ENCODE results near the gene TGFBR3. TPM values are rescaled to one million over a fixed set of nuclear protein-coding genes. Genes with fewer than 3 reads are reported as not detected.
A peak's percentile ranks its signal among the peaks of the same experiment; 100 is the strongest.

TGFBR3 gene
- total RNA-seq, 2 experiments from 2014 or later, result 12.9 to 13.0 TPM

DNA sequence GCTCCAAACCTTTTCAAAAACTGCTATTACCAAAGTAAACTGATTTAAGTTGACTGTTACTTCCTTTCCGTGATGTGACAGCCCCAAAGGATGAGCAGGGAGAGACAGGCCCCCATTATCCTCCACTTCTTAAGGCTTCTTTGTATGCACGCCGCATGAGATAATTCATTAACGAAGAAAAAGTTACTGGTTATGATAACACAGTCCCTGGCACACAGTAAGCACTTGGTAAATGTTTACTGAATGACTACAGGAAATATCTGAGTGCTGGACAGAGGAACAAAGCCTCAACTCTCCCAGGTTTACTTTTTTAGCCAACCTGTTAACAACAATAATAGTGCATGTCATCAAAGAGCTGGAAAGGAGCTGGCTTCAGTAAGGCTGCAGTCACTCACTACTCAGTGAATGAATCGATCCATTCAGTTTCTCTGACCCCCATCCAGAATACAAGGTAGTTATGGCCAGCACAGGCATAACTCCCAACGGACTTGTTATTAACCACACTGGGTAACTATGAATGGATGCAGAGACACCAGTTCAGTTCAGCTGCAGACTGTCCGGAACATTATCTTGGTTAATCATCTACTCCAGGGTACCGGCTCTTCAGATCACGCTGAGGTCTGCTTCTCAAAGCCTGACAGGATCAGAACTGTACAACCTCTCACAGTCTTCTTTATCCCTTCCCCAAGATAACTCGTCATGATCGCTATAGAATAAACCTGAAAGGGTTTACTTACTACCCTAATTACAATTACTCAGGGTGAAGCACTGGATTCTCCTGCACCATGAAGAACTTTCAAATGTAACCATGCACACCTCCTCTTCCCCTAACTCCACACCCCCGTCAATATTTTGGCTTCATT lies 58.3 kb downstream of the TGFBR3 start:
- POLR2A ChIA-PET, result no interaction called here
- CTCF ChIA-PET, result interaction anchor here (1.0 to 1.2 kb wide), 2 partner anchors 8 to 19 kb away, joined by 3 to 4 read pairs; no protein-coding TSS in a partner anchor

DNA sequence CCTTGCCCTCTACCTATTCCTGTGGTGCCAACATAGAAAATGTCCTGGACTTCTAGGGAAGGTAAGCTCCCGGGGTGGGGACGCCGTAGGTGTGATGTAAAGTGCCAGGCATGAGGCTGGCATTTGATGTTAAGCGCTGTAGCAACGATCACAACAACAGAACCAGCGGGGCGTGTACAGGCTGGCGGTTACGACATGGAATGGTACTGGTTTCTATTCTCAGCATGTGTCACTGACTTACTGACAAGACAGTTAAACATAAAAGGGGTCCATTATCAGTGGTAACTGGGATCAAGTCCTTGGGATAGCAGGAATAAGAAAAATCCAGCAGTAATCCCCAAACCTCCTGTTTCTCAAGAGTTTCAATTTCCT lies 58.9 kb downstream of the TGFBR3 start:
- no peak for DNase-seq
- Mint-ChIP-seq H3K27ac (no peak overlapping the region), H3K36me3 (ENCODE audit: low read depth) (no peaks in the 10 kb centered on the region), H3K9me3 (no peaks in the 10 kb centered on the region), H3K4me3 (no peak overlapping the region), H3K4me1 (peaks cover 13% of the 10 kb centered on the region), H3K27me3 (no peaks in the 10 kb centered on the region)
- POLR2A ChIA-PET, result no interaction called here
- CTCF ChIA-PET, result no interaction called here

More for the DNA sequence above, 58.3 kb downstream of the TGFBR3 start:
- no peak for DNase-seq
- Mint-ChIP-seq H3K36me3 (ENCODE audit: low read depth) (peaks cover 2% of the 10 kb centered on the region), H3K27me3 (no peaks in the 10 kb centered on the region), H3K9me3 (no peaks in the 10 kb centered on the region), H3K4me3 (no peak overlapping the region), H3K27ac (no peak overlapping the region), H3K4me1 (peaks cover 13% of the 10 kb centered on the region)

DNA sequence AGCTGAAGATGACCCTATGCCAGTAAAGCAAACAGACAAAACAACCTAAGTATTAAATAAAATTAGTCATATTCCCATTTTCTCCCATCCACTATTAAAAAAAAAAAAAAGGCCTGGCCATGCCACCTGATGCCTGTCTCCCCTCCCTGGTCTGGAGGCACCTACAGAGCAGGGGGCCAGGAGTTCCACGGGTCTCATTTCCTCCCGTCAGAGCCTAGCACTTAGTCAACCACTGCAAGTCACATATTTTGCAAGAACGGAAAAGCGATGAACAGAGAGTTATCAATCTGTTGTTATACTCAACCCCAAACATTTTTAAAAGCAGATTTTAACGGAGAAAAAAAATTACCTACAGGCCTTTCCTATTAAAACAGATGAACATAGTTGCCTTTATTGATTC lies 59.3 kb downstream of the TGFBR3 start:
- POLR2A ChIA-PET, result no interaction called here
- H3K27me3 Mint-ChIP-seq, result no peaks in the 10 kb centered on the region
- H3K4me3 Mint-ChIP-seq, result no peak overlapping the region
- H3K9me3 Mint-ChIP-seq, result no peaks in the 10 kb centered on the region
- H3K27ac Mint-ChIP-seq, result no peak overlapping the region
- peaks cover 16% of the 10 kb centered on the region for H3K4me1 Mint-ChIP-seq
- CTCF ChIA-PET, result no interaction called here
- DNase-seq, result no peak
- no peaks in the 10 kb centered on the region for H3K36me3 Mint-ChIP-seq (ENCODE audit: low read depth)

DNA sequence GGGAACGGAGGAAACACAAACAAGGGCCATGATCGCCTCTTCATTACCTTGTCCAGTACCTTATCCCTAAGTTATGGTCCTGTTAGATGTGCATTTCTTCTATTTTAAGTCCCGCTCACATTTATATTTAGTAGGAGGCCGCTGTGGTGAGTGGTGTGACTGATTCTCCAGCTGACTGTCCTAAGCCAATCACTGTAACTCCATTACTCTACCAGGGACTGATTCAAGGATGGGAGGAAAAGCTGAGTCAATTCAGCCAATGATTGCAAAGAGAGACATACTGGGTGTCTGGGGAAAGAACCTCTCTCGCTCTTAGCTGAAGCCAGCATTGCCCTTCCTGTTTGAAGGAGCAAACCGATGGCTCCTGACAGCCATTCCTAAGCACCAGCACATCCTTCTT lies 59.7 kb downstream of the TGFBR3 start:
- Mint-ChIP-seq H3K4me3 (no peak overlapping the region), H3K36me3 (ENCODE audit: low read depth) (no peaks in the 10 kb centered on the region), H3K27me3 (no peaks in the 10 kb centered on the region), H3K4me1 (peaks cover 19% of the 10 kb centered on the region), H3K9me3 (no peaks in the 10 kb centered on the region), H3K27ac (no peak overlapping the region)
- DNase-seq, result no peak
- POLR2A ChIA-PET, result no interaction called here
- CTCF ChIA-PET, result no interaction called here

DNA sequence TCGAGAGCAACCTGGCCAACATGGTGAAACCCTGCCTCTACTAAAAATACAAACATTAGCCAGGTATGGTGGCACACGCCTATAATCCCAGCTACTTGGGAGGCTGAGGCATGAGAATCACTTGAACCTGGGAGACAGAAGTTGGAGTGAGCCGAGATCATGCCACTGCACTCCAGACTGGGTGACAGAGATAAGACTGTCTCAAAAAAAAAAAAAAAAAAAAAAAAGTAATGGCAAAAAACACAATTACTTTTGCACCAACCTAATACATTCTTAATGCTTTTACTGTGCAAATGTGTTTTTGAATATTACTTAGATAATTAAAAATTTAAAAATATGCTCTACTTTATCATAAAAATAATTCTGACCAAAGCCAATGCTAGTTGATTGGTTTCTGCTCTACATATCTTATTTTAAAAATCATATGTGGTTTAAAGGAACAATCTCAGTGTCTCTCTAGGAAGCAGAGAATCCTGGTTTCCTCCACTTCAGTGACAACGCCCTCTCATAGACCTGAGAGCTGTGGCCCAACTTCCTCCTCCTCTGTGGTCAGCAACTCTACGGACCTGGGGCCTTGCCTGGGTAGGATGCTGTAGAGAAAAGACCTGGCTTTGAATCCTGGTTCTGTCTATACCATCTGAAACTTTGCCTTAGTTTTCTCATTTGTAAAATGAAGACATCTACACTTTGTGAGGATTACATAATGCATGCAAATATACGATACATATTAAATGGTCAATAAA lies 64.7 kb downstream of the TGFBR3 start:
- CTCF ChIA-PET, result interaction anchor here (1.2 kb wide), 1 partner anchor 14 kb away, joined by 4 read pairs; no protein-coding TSS in a partner anchor
- POLR2A ChIA-PET, result no interaction called here

DNA sequence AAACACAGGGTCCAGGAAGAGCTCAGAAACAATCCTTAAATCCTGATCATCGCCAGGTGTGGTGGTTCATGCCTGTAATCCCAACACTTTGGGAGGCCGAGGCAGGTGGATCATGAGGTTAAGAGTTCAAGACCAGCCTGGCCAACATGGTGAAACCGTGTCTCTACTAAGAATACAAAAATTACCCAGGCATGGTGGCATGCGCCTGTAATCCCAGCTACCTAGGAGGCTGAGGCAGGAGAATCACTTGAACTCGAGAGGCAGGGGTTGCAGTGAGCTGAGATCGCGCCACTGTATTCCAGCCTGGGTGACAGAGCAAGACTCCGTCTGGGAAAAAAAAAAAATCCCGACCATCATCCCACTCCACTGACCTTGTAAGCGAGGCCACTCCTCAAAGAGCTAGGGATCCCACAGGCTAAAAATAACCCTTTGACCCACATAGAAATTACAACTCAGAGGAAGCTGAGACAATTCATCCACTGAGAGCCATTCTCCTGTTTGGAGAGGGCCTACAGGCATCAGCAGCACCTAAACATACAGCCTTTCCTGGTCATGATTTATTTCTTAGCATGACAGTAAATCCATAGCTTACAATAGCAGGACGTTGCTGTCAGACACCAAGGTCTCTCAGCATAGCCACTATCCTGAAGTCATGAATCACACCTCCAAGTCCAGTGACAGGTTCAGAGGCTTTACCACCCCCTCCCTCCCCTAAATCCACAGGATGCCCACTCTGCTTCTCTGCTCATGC lies 66.7 kb downstream of the TGFBR3 start:
- Mint-ChIP-seq H3K4me1 (peaks cover 20% of the 10 kb centered on the region), H3K4me3 (no peak overlapping the region)
- no peak for DNase-seq

More for the DNA sequence above, 64.7 kb downstream of the TGFBR3 start:
- no peak overlapping the region for H3K4me3 Mint-ChIP-seq
- H3K36me3 Mint-ChIP-seq (ENCODE audit: low read depth), result no peaks in the 10 kb centered on the region
- H3K27me3 Mint-ChIP-seq, result no peaks in the 10 kb centered on the region
- no peaks in the 10 kb centered on the region for H3K9me3 Mint-ChIP-seq
- H3K27ac Mint-ChIP-seq, result no peak overlapping the region
- no peak for DNase-seq
- peaks cover 12% of the 10 kb centered on the region for H3K4me1 Mint-ChIP-seq

DNA sequence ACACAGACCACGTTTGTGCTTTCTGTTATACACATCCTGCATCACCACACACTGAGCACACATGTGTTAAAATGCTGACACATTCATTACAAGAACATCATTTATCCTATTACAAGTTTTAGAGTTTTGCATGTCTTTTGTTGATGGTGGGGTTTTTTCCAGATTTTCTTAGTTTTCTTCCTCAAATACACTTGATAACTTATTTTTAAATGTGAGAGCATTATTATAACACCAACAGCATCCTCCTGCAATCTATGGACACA lies 67.3 kb downstream of the TGFBR3 start:
- H3K4me3 Mint-ChIP-seq, result no peak overlapping the region
- ChIA-PET CTCF (no interaction called here), POLR2A (no interaction called here)
- no peaks in the 10 kb centered on the region for H3K9me3 Mint-ChIP-seq
- no peak overlapping the region for H3K27ac Mint-ChIP-seq
- no peaks in the 10 kb centered on the region for H3K27me3 Mint-ChIP-seq
- peaks cover 25% of the 10 kb centered on the region for H3K4me1 Mint-ChIP-seq
- DNase-seq, result no peak
- peaks cover 2% of the 10 kb centered on the region for H3K36me3 Mint-ChIP-seq (ENCODE audit: low read depth)

More for the DNA sequence above, 66.7 kb downstream of the TGFBR3 start:
- no peaks in the 10 kb centered on the region for H3K27me3 Mint-ChIP-seq
- H3K36me3 Mint-ChIP-seq (ENCODE audit: low read depth), result peaks cover 2% of the 10 kb centered on the region
- H3K27ac Mint-ChIP-seq, result no peak overlapping the region
- ChIA-PET CTCF (interaction anchor here (0.7 to 1.2 kb wide), 2 partner anchors 9 to 307 kb away, joined by 3 read pairs; no protein-coding TSS in a partner anchor), POLR2A (no interaction called here)
- no peaks in the 10 kb centered on the region for H3K9me3 Mint-ChIP-seq

DNA sequence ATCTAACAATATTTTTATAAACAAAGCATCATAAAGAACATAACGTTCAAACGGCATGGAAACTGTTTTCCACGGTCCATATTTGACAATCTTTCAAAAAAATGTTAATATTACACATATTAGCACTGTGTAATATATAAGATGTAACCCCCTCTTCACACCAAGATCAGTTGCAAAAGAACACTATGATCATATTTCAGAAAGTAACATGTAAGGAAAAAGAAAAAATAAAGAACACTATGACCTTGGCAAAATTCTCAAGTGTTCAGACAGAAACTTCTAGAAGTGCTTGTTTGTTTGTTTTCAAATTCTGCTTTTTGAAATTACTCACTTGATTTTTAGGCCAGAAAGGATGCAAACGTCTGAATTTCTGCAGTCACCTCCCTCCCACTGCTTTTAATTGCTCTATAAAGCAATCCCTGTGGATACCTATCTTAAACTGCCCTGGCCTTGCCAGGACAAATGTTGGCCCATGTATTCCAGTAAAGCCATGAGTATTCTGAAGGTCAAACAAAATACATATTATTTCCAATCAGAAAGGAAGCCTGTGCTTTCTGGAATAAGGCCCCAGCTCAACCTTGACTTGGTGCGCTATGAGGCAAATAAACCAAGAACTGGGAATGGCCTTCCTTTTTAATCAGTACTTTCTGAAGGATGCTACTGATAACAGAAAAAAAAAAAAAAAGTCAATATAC lies 68.6 kb downstream of the TGFBR3 start:
- H3K27me3 Mint-ChIP-seq, result no peaks in the 10 kb centered on the region
- H3K4me1 Mint-ChIP-seq, result peaks cover 25% of the 10 kb centered on the region
- no peak for DNase-seq
- no peak overlapping the region for H3K4me3 Mint-ChIP-seq
- no peak overlapping the region for H3K27ac Mint-ChIP-seq
- no peaks in the 10 kb centered on the region for H3K9me3 Mint-ChIP-seq
- CTCF ChIA-PET, result interaction anchor here (1.0 to 1.1 kb wide), 2 partner anchors 13 to 28 kb away, joined by 3 to 4 read pairs; no protein-coding TSS in a partner anchor
- peaks cover 2% of the 10 kb centered on the region for H3K36me3 Mint-ChIP-seq (ENCODE audit: low read depth)
- POLR2A ChIA-PET, result no interaction called here

DNA sequence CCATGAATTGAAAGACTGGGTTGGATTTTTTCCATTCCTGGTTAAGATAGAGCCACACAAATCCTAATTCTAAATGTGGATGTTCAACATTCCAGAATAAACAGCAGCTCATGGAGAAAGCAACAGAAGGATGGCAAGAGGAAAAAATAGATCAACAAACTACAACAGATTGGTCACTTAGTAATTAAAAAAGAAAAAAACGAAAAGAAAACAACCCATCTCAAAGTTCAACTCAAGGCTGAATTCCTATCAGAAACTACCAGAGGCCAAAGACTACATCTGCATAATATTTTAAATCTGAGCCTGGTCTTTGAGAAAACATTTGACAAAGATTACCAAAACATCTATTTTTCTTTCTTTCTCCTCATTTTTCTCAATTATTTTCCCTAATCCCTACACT lies 69.9 kb downstream of the TGFBR3 start:
- Mint-ChIP-seq H3K27ac (no peak overlapping the region), H3K27me3 (no peaks in the 10 kb centered on the region), H3K4me1 (peaks cover 30% of the 10 kb centered on the region), H3K4me3 (no peak overlapping the region), H3K36me3 (ENCODE audit: low read depth) (peaks cover 5% of the 10 kb centered on the region), H3K9me3 (no peaks in the 10 kb centered on the region)
- POLR2A ChIA-PET, result no interaction called here
- CTCF ChIA-PET, result no interaction called here
- no peak for DNase-seq

DNA sequence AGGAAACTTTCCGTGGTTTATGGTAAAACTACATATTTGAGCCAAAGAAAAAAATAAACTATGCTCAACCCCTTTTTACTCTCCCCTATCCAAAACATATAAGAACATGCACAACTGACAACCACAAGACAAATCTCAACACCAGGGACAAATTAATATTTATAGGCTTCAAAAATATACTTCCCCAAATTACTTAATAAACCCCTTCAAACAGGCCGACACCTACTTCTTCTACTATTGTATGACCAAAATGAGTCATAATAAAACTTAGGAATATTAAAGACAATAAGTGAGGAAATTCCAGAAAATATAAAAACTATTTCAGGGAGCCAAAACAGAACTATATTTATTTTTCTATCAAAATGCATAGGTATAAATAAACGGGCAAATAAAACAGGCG lies 71.5 kb downstream of the TGFBR3 start:
- POLR2A ChIA-PET, result no interaction called here
- peaks cover 44% of the 10 kb centered on the region for H3K4me1 Mint-ChIP-seq

DNA sequence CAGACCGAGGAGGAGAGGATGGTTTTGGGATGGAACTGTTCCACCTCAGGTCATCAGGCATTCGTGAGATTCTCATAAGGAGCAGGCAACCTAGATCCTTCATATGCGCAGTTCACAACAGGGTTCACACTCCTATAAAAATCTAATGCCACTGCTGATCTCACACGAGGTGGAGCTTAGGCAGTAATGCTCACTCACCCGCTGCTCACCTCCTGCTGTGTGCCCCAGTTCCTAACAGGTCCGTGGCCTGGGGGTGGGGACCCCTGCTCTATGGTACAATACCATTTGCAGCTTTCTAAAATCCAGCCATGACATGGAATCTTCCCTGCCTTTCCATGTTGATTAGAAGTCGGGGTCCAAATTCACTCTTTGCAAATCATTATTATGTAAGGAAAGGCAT lies 72.1 kb downstream of the TGFBR3 start:
- no peak for DNase-seq
- Mint-ChIP-seq H3K4me3 (no peak overlapping the region), H3K27me3 (no peaks in the 10 kb centered on the region), H3K9me3 (no peaks in the 10 kb centered on the region), H3K36me3 (ENCODE audit: low read depth) (peaks cover 9% of the 10 kb centered on the region), H3K27ac (no peak overlapping the region), H3K4me1 (peaks cover 51% of the 10 kb centered on the region)
- ChIA-PET CTCF (interaction anchor here (1.0 kb wide), 1 partner anchor 9 kb away, joined by 4 read pairs; no protein-coding TSS in a partner anchor), POLR2A (no interaction called here)

More for the DNA sequence above, 71.5 kb downstream of the TGFBR3 start:
- no peaks in the 10 kb centered on the region for H3K27me3 Mint-ChIP-seq
- no peak overlapping the region for H3K27ac Mint-ChIP-seq
- H3K4me3 Mint-ChIP-seq, result no peak overlapping the region
- CTCF ChIA-PET, result interaction anchor here (0.6 to 1.0 kb wide), 2 partner anchors 10 to 174 kb away, joined by 3 to 4 read pairs; no protein-coding TSS in a partner anchor
- DNase-seq, result no peak
- no peaks in the 10 kb centered on the region for H3K9me3 Mint-ChIP-seq
- H3K36me3 Mint-ChIP-seq (ENCODE audit: low read depth), result peaks cover 9% of the 10 kb centered on the region

DNA sequence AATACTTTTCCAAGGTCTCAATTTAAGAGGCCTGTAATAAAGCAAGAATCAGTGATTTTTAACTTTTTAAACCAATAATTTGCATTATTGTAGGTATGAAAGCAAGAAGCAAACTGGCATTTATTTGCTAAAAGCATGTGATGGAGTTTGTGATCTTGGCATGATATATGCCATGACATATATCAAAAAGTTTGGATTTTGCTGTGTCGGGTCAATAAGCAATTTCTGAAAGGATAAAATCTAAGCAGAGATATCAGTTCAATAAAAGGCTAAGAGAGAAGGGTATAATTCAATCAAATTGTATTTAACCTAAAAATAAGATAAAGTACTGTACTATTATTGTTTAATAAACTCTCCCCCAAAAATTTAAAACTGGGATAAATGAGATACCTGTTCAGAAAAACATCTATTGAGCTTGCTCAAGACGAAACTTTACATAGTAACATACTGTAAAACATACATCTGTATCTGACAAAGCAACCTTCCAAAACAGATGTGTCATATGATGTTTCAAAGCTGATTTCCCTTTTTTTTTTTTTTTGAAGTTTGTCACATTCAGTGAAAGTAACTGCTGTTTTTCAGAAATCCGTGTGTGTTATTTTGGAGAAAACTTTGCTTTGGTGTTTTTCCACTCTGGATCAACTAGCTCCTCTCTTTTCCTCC lies 74.5 kb downstream of the TGFBR3 start:
- Mint-ChIP-seq H3K4me1 (peaks cover 55% of the 10 kb centered on the region), H3K27me3 (peaks cover under 1% of the 10 kb centered on the region), H3K27ac (peak overlapping the region; percentile 5), H3K36me3 (ENCODE audit: low read depth) (peaks cover 10% of the 10 kb centered on the region), H3K4me3 (no peak overlapping the region), H3K9me3 (no peaks in the 10 kb centered on the region)
- ChIA-PET CTCF (interaction anchor here (0.8 kb wide), 1 partner anchor 118 kb away, joined by 3 read pairs; no protein-coding TSS in a partner anchor), POLR2A (interaction anchor here (0.5 kb wide), 1 partner anchor 8 kb away, joined by 3 read pairs; no protein-coding TSS in a partner anchor)
- no peak for DNase-seq

All from activated CD4-positive, alpha-beta T cell treated with anti-CD3 and anti-CD28 coated beads, Interleukin-2, amount 10 ng/mL, durations not matched to agents 7 days and 5 days (primary cell).